Measurements from ENCODE around the gene GALM.
"Not testable (repeated sequence)": the region's sequence is repeated elsewhere in the genome, so short reads cannot be mapped to it uniquely, and the experiment has no call there.

GALM gene

GRCh38 chr2:38682620-38683019 is 16.7 kb downstream of the GALM start:
- peak in 1 of 2 experiments; percentile 43 for DNase-seq

GRCh38 chr2:38683766-38684165 is 17.9 kb downstream of the GALM start:
- no peak for DNase-seq

GRCh38 chr2:38685116-38685735 is 19.3 kb downstream of the GALM start:
- no peak for DNase-seq

- DNase-seq, result no peak
Observed at GRCh38 chr2:38690499-38691420, 24.8 kb downstream of the GALM start.

GRCh38 chr2:38691994-38692393 is 26.1 kb downstream of the GALM start:
- no peak for DNase-seq

- DNase-seq, result no peak
Observed at GRCh38 chr2:38692636-38693318, 26.9 kb downstream of the GALM start.

GRCh38 chr2:38697116-38697840 is 31.4 kb downstream of the GALM start:
- no peak for DNase-seq

- DNase-seq, result no peak
Observed at GRCh38 chr2:38698467-38699003, 32.6 kb downstream of the GALM start.

GRCh38 chr2:38700113-38700785 is 34.3 kb downstream of the GALM start:
- no peak for DNase-seq

- no peak for DNase-seq
Observed at GRCh38 chr2:38700881-38701458, 35.1 kb downstream of the GALM start.

- DNase-seq, result no peak
Observed at GRCh38 chr2:38701542-38701941, 35.6 kb downstream of the GALM start.

GRCh38 chr2:38702413-38702812 is 36.5 kb downstream of the GALM start:
- DNase-seq, result no peak

GRCh38 chr2:38703336-38703735 is 37.4 kb downstream of the GALM start:
- DNase-seq, result not testable (repeated sequence)

GRCh38 chr2:38704664-38705063 is 38.8 kb downstream of the GALM start:
- no peak for DNase-seq

GRCh38 chr2:38706846-38707345 is 41.0 kb downstream of the GALM start:
- DNase-seq, result no peak

- not testable (repeated sequence) for DNase-seq
Observed at GRCh38 chr2:38708491-38708890, 42.6 kb downstream of the GALM start.

GRCh38 chr2:38708900-38709566 is 43.1 kb downstream of the GALM start:
- DNase-seq, result no peak

- DNase-seq, result peak; percentile 33 to 56
Observed at GRCh38 chr2:38709567-38710194, 43.8 kb downstream of the GALM start.

GRCh38 chr2:38711558-38711957 is 45.6 kb downstream of the GALM start:
- no peak for DNase-seq

GRCh38 chr2:38712413-38712812 is 46.5 kb downstream of the GALM start:
- no peak for DNase-seq

Data from activated T-cell treated with anti-CD3 and anti-CD28 coated beads, Interleukin-2, amount 50 U/mL, for 48 hours (primary cell).